Vagina (tissue), 2 donors: ENCODE measurements around the gene CALHM6. TPM values are rescaled to one million over a fixed set of nuclear protein-coding genes. Genes with fewer than 3 reads are reported as not detected.

Experiments
- DNase-seq, 2 donors: peaks; one replicate each; pipeline ENCODE4 v3.0.0-alpha.2; 2017; ENCODE audit errors: extremely low spot score in 2 of 2
- H3K27ac ChIP-seq: fragments of 200-600 bp; sonication (generic); one replicate; pipeline ENCODE4 v1.5.1; 2019
- H3K27me3 ChIP-seq: fragments of 200-600 bp; sonication (generic); one replicate; pipeline ENCODE4 v1.5.1; 2019
- H3K36me3 ChIP-seq, 2 donors: fragments of 200-600 bp; sonication (generic); one replicate each; pipeline ENCODE4 v1.5.1; 2017 to 2019
- H3K4me1 ChIP-seq: fragments of 200-600 bp; sonication (generic); one replicate; pipeline ENCODE4 v1.5.1; 2019
- H3K4me3 ChIP-seq, 2 donors: fragments of 200-600 bp; sonication (generic); 1 replicate in 1 of 2; 2 replicates in 1 of 2; pipeline ENCODE4 v1.5.1; 2016 to 2019
- H3K9me3 ChIP-seq: fragments of 200-600 bp; sonication (generic); one replicate; pipeline ENCODE4 v1.5.1; 2019
- POLR2A ChIP-seq, 2 donors: fragments of 450-650 bp; IDR thresholded peaks; one replicate each; pipeline ENCODE4 v1.6.1; 2017; ENCODE audit warnings: antibody characterized with exemption in 2 of 2, mild to moderate bottlenecking in 2 of 2, moderate library complexity in 2 of 2
- POLR2AphosphoS5 ChIP-seq, 2 donors: sonication (generic); formaldehyde crosslinking; IDR thresholded peaks; one replicate each; pipeline ENCODE4 v1.9.0; 2017; ENCODE audit warnings: antibody characterized with exemption in 2 of 2, mild to moderate bottlenecking in 2 of 2, low read depth in 1 of 2; ENCODE audit not compliant: insufficient read depth in 1 of 2
- intact Hi-C: fragments of 100-400 bp; cut with DNase I; formaldehyde crosslinking; loops from one replicate; pipeline ENCODE4 v1.15.1; 2023
- total RNA-seq: library from RNA; depleted of rRNA; stranded (reverse); fragments of >200 nt; gene quantifications from one replicate; pipeline ENCODE4 v1.2.3, GENCODE V29; 2016
- TF ChIP-seq, protein P1 (sequence below), 3 experiments: fragments of 450-650 bp in 2 of 3; fragments of 200-600 bp in 1 of 3; sonication (generic) in 1 of 3; IDR thresholded peaks; one replicate each; pipeline ENCODE4 v1.5.1; 2017 to 2019; ENCODE audit warnings: antibody characterized with exemption in 3 of 3, mild to moderate bottlenecking in 2 of 3, moderate library complexity in 2 of 3

CALHM6 gene
- not detected for total RNA-seq

- intact Hi-C loops, result no loop called here
- Histone ChIP-seq H3K27ac (no peak within 1 kb of the TSS), H3K4me1 (no peaks in the 10 kb centered on the region), H3K27me3 (no peaks in the 10 kb centered on the region), H3K9me3 (no peaks in the 10 kb centered on the region), H3K4me3 (peak within 1 kb of the TSS; percentile 37 to 48), H3K36me3 (no peaks in the 10 kb centered on the region)
- TF ChIP-seq, protein P1, sequence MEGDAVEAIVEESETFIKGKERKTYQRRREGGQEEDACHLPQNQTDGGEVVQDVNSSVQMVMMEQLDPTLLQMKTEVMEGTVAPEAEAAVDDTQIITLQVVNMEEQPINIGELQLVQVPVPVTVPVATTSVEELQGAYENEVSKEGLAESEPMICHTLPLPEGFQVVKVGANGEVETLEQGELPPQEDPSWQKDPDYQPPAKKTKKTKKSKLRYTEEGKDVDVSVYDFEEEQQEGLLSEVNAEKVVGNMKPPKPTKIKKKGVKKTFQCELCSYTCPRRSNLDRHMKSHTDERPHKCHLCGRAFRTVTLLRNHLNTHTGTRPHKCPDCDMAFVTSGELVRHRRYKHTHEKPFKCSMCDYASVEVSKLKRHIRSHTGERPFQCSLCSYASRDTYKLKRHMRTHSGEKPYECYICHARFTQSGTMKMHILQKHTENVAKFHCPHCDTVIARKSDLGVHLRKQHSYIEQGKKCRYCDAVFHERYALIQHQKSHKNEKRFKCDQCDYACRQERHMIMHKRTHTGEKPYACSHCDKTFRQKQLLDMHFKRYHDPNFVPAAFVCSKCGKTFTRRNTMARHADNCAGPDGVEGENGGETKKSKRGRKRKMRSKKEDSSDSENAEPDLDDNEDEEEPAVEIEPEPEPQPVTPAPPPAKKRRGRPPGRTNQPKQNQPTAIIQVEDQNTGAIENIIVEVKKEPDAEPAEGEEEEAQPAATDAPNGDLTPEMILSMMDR (IDR thresholded peaks at IDR 0.05), result no peak
- no peak for TF ChIP-seq POLR2AphosphoS5 (IDR thresholded peaks at IDR 0.05; ENCODE audit: insufficient read depth in 1 of 2, low read depth in 1 of 2)
- no peak for TF ChIP-seq POLR2A (IDR thresholded peaks at IDR 0.05)
- no peak for DNase-seq
Observed at GRCh38 chr6:116461331-116461931, at the start of gene CALHM6. TSS of gene CALHM6 (plus strand) at chr6:116461375. CDS start at chr6:116461930, 555 bp downstream.

DNA sequence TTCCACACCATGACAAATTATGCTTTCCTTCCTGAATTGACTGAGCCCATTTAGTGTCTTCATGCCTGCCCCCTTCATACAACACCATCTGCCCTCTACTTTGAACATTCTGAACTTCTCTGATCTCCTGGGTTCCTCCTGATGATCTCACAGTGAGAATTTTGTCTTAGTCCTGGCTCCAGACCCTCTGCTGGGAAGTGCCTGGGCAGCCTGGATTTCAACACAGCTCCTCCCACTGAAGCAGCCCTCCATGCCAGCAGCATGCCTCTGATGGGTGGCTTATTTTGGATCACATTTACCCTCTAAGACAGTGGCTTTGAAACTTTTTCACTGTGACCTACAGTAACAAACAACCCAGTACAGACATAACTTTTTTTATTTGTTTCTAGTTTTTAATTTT is 48.9 kb upstream of the CALHM6 start:
- Histone ChIP-seq H3K27ac (no peak overlapping the region), H3K4me1 (peaks cover 26% of the 10 kb centered on the region), H3K4me3 (no peak overlapping the region), H3K36me3 (no peaks in the 10 kb centered on the region), H3K27me3 (no peaks in the 10 kb centered on the region), H3K9me3 (no peaks in the 10 kb centered on the region)
- TF ChIP-seq POLR2AphosphoS5 (IDR thresholded peaks at IDR 0.05; ENCODE audit: insufficient read depth in 1 of 2, low read depth in 1 of 2) (no peak), POLR2A (IDR thresholded peaks at IDR 0.05) (no peak)
- TF ChIP-seq, protein P1 (IDR thresholded peaks at IDR 0.05), result no peak
- no peak for DNase-seq
- intact Hi-C loops, result no loop called here

- peaks cover 26% of the 10 kb centered on the region for H3K4me1 ChIP-seq
- no peaks in the 10 kb centered on the region for H3K9me3 ChIP-seq
- DNase-seq, result no peak
- no peak for TF ChIP-seq POLR2A (IDR thresholded peaks at IDR 0.05)
- TF ChIP-seq, protein P1 (IDR thresholded peaks at IDR 0.05), result no peak
- TF ChIP-seq POLR2AphosphoS5 (IDR thresholded peaks at IDR 0.05; ENCODE audit: insufficient read depth in 1 of 2, low read depth in 1 of 2), result no peak
- intact Hi-C loops, result no loop called here
- no peak overlapping the region for H3K4me3 ChIP-seq
- no peaks in the 10 kb centered on the region for H3K36me3 ChIP-seq
- no peak overlapping the region for H3K27ac ChIP-seq
- no peaks in the 10 kb centered on the region for H3K27me3 ChIP-seq
Observed at GRCh38 chr6:116413357-116413756, 47.8 kb upstream of the CALHM6 start.

DNA sequence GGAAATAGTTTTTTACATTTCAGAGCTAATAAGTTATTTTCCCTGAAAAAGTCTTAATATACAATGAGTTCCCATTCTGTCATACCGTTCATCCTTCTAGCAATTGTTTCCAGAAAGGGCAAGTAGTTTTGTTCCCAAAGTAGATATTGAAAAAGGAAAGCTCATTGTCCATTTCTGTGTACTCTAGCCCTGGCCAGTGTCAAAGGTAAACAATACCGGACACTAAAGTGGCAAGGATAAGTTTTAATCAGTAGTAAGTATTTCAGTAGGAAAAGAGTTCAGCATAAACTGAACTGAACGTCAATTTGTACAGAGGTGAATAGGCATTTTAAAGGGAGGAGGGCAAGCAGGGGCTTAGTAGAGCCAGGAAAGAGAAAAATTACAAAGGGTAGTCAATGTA is 43.5 kb upstream of the CALHM6 start:
- H3K4me3 ChIP-seq, result no peak overlapping the region
- intact Hi-C loops, result no loop called here
- no peak for DNase-seq
- H3K9me3 ChIP-seq, result no peaks in the 10 kb centered on the region
- H3K4me1 ChIP-seq, result peaks cover 20% of the 10 kb centered on the region
- H3K27me3 ChIP-seq, result no peaks in the 10 kb centered on the region
- TF ChIP-seq POLR2A (IDR thresholded peaks at IDR 0.05), result no peak
- TF ChIP-seq, protein P1 (IDR thresholded peaks at IDR 0.05), result no peak
- TF ChIP-seq POLR2AphosphoS5 (IDR thresholded peaks at IDR 0.05; ENCODE audit: insufficient read depth in 1 of 2, low read depth in 1 of 2), result no peak
- no peak overlapping the region for H3K27ac ChIP-seq
- no peaks in the 10 kb centered on the region for H3K36me3 ChIP-seq

- Histone ChIP-seq H3K36me3 (no peaks in the 10 kb centered on the region), H3K27ac (no peak overlapping the region), H3K4me1 (peaks cover 24% of the 10 kb centered on the region), H3K9me3 (no peaks in the 10 kb centered on the region), H3K27me3 (no peaks in the 10 kb centered on the region), H3K4me3 (no peak overlapping the region)
- TF ChIP-seq, protein P1 (IDR thresholded peaks at IDR 0.05), result no peak
- TF ChIP-seq POLR2A (IDR thresholded peaks at IDR 0.05), result no peak
- TF ChIP-seq POLR2AphosphoS5 (IDR thresholded peaks at IDR 0.05; ENCODE audit: insufficient read depth in 1 of 2, low read depth in 1 of 2), result no peak
- intact Hi-C loops, result no loop called here
- DNase-seq, result no peak
Observed at GRCh38 chr6:116419069-116419786, 41.9 kb upstream of the CALHM6 start.
